KMS-11 (cell line): Measurements from ENCODE around the gene ABCB4.

Experiments
- H2AFZ ChIP-seq: fragments of 200-600 bp; sonication (generic); 2 replicates; pipeline ENCODE4 v1.6.1; 2016; ENCODE audit warnings: antibody characterized with exemption, mixed run types, low read depth
- H3K27ac ChIP-seq: fragments of 200-600 bp; sonication (generic); 2 replicates; pipeline ENCODE4 v1.6.1; 2016; ENCODE audit warnings: mild to moderate bottlenecking, mixed run types
- H3K27me3 ChIP-seq: fragments of 200-600 bp; sonication (generic); 2 replicates; pipeline ENCODE4 v1.6.1; 2017; ENCODE audit warnings: mild to moderate bottlenecking, low read depth, mixed run types, moderate library complexity; ENCODE audit not compliant: insufficient read depth
- H3K36me3 ChIP-seq: fragments of 200-600 bp; sonication (generic); 2 replicates; pipeline ENCODE4 v1.6.1; 2017; ENCODE audit warnings: mild to moderate bottlenecking, mixed run types; ENCODE audit not compliant: insufficient read depth
- H3K4me1 ChIP-seq: fragments of 200-600 bp; sonication (generic); 2 replicates; pipeline ENCODE4 v1.6.1; 2016; ENCODE audit warnings: mild to moderate bottlenecking, low read depth, mixed run types; ENCODE audit not compliant: poor library complexity, severe bottlenecking
- H3K4me2 ChIP-seq: fragments of 200-600 bp; sonication (generic); 2 replicates; pipeline ENCODE4 v1.7.0; 2016; ENCODE audit warnings: mild to moderate bottlenecking, mixed run types
- H3K4me3 ChIP-seq: fragments of 200-600 bp; sonication (generic); IDR thresholded peaks from 2 replicates; pipeline ENCODE4 v1.6.1; 2017; ENCODE audit warnings: low read depth, low read length, mixed read lengths; ENCODE audit not compliant: insufficient read depth
- H3K79me2 ChIP-seq: fragments of 200-600 bp; sonication (generic); 2 replicates; pipeline ENCODE4 v1.6.1; 2016; ENCODE audit warnings: low read depth, mixed run types; ENCODE audit not compliant: insufficient read depth
- H3K9ac ChIP-seq: fragments of 200-600 bp; sonication (generic); 2 replicates; pipeline ENCODE4 v1.6.1; 2016; ENCODE audit warnings: mild to moderate bottlenecking, mixed run types
- H4K20me1 ChIP-seq: fragments of 200-600 bp; sonication (generic); 2 replicates; pipeline ENCODE4 v1.6.1; 2016; ENCODE audit warnings: mild to moderate bottlenecking, mixed run types; ENCODE audit not compliant: insufficient read depth
- CTCF ChIP-seq: fragments of 200-600 bp; sonication (generic); conservative IDR thresholded peaks from 2 replicates; pipeline ENCODE4 v1.6.1; 2017; ENCODE audit warnings: low read depth, mild to moderate bottlenecking, antibody characterized with exemption, low read length, moderate library complexity, mixed read lengths

The ABCB4 gene

DNA sequence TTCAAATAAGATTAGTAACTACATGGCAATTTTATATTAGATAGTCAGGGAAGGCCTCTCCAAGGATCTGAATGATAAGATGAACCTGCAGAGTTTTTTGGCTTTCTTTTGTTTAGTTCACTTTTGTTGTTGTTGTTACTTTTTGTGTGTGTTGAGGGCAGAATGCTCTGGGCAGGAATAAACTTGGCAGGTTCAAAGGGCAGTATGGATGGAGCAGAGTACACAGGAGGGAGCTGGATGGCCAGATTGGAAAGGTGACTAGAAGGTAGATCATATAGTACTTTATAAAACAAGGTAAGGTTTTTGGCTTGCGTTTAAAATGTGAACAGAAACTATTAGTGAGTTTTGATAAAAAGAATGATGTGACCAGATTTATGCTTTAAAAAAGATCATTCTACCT is 112.1 kb downstream of the ABCB4 start:
- Histone ChIP-seq H3K27me3 (no peaks in the 10 kb centered on the region), H3K4me1 (no peaks in the 10 kb centered on the region), H3K79me2 (no peaks in the 10 kb centered on the region), H3K9ac (no peak overlapping the region), H3K4me3 (no peak overlapping the region), H3K4me2 (no peak overlapping the region), H3K36me3 (no peaks in the 10 kb centered on the region), H3K27ac (no peak overlapping the region), H2AFZ (no peak overlapping the region), H4K20me1 (no peaks in the 10 kb centered on the region)
- TF ChIP-seq CTCF, result no peak

- H3K36me3 ChIP-seq, result no peaks in the 10 kb centered on the region
- no peak for TF ChIP-seq CTCF
- no peaks in the 10 kb centered on the region for H3K4me1 ChIP-seq
- no peaks in the 10 kb centered on the region for H3K27me3 ChIP-seq
- H4K20me1 ChIP-seq, result no peaks in the 10 kb centered on the region
- H3K4me3 ChIP-seq, result no peak overlapping the region
- no peaks in the 10 kb centered on the region for H3K79me2 ChIP-seq
- no peak overlapping the region for H3K27ac ChIP-seq
- no peak overlapping the region for H3K4me2 ChIP-seq
- H2AFZ ChIP-seq, result no peak overlapping the region
- no peak overlapping the region for H3K9ac ChIP-seq
Observed at GRCh38 chr7:87361320-87361719, 114.2 kb downstream of the ABCB4 start.

DNA sequence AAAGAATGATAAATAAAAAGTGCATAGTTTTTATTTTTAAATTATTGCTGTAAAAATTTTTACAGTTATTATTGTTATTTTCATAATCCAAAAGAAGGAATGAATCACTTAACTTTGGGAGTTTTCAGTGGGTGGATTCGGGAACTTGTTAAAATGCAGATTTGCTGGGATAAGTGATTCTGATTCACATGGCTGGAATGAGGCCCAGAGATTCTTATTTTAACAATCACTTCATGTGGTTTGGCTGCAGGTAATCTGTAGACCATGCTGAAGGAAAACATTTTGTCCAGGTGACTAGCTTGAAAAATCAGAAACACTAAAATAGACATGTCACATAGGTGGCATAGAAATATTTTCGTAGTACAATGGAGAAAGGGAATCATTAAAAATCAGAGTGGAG is 116.1 kb downstream of the ABCB4 start:
- no peak overlapping the region for H3K27ac ChIP-seq

DNA sequence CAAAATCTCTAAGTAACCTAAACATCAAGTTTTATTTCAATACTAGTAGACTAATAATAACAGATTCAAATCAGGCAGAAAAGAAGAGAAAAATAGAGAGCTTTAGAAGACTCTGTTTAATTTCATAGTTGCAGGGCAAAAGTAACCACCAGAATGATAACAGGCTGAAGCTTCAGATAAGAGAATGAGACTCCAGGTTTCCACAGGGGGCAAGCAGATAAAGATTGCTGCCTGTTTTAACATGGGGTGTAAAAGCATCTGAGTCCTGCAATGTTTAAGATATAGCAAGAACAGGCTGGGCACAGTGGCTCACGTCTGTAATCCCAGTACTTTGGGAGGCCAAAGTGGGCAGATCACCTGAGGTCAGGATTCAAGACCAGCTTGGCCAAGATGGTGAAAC is 119.0 kb downstream of the ABCB4 start:
- Histone ChIP-seq H3K4me2 (no peak overlapping the region), H3K36me3 (no peaks in the 10 kb centered on the region), H3K79me2 (no peaks in the 10 kb centered on the region), H3K27me3 (no peaks in the 10 kb centered on the region), H4K20me1 (no peaks in the 10 kb centered on the region), H3K9ac (no peak overlapping the region), H3K4me1 (no peaks in the 10 kb centered on the region), H2AFZ (no peak overlapping the region), H3K4me3 (no peak overlapping the region), H3K27ac (no peak overlapping the region)
- no peak for TF ChIP-seq CTCF

More for the DNA sequence above, 116.1 kb downstream of the ABCB4 start:
- H3K36me3 ChIP-seq, result no peaks in the 10 kb centered on the region
- H2AFZ ChIP-seq, result no peak overlapping the region
- no peaks in the 10 kb centered on the region for H3K27me3 ChIP-seq
- H3K4me3 ChIP-seq, result no peak overlapping the region
- H4K20me1 ChIP-seq, result no peaks in the 10 kb centered on the region
- TF ChIP-seq CTCF, result no peak
- no peaks in the 10 kb centered on the region for H3K79me2 ChIP-seq
- H3K4me2 ChIP-seq, result no peak overlapping the region
- no peak overlapping the region for H3K9ac ChIP-seq
- H3K4me1 ChIP-seq, result no peaks in the 10 kb centered on the region
